HCT116 (cell line): ENCODE data around the gene UTS2R. TPM values are rescaled to one million over a fixed set of nuclear protein-coding genes. Genes with fewer than 3 reads are reported as not detected.

Source experiments
- ATAC-seq: fragments of 200-7000 bp; cut with Tn5 transposase; 2 replicates; pipeline ENCODE4 v1.9.1; 2020; ENCODE audit warnings: mild to moderate bottlenecking, moderate library complexity
- BruUV-seq: library from RNA; stranded (reverse); fragments of 400-500 nt; replicated peaks from 2 replicates; lab custom pipeline; 2021; lab: Mats Ljungman, UMichigan
- CTCF ChIA-PET: fragments of 300-600 bp; sonication (Branson Sonifier 250); formaldehyde crosslinking; loops from one replicate; lab custom pipeline; 2021; ENCODE audit warnings: antibody characterized with exemption; lab: Charles Lee
- POLR2A ChIA-PET: fragments of 300-600, 350-600 bp; sonication (Branson Sonifier 250); formaldehyde crosslinking; loops from one replicate; lab custom pipeline; 2021; ENCODE audit warnings: antibody characterized with exemption; lab: Charles Lee
- RAD21 ChIA-PET, 2 experiments: fragments of 300-600 bp; sonication (Branson Sonifier 250); formaldehyde crosslinking; loops; one replicate each; lab custom pipeline; 2023; ENCODE audit warnings: low total read pairs in 2 of 2; ENCODE audit not compliant: uncharacterized antibody in 2 of 2, unreplicated experiment in 2 of 2, low non-redundant PET in 1 of 2; lab: Charles Lee
- DNase-seq: peaks from one replicate; pipeline ENCODE4 v3.0.0-alpha.2; 2010; ENCODE audit warnings: low read depth, low spot score
- H2AFZ ChIP-seq: fragments of 200-600 bp; shearing (Covaris generic), sonication (generic); 2 replicates; pipeline ENCODE4 v1.6.1; 2017; ENCODE audit warnings: low read depth, mixed run types, mixed read lengths, antibody characterized with exemption, low read length; ENCODE audit not compliant: poor library complexity, severe bottlenecking
- H3K27ac ChIP-seq: 2 replicates; pipeline ENCODE4 v1.5.1; 2012; ENCODE audit warnings: low read depth, low read length
- H3K27me3 ChIP-seq: fragments of 200-600 bp; sonication (generic); 2 replicates; pipeline ENCODE4 v1.6.1; 2016; ENCODE audit warnings: mixed run types, low read length, mixed read lengths; ENCODE audit not compliant: insufficient read depth
- H3K36me3 ChIP-seq, 2 experiments: fragments of 200-500 bp in 1 of 2; fragments of 200-600 bp in 1 of 2; sonication (Bioruptor generic) in 1 of 2; sonication (generic) in 1 of 2; 2 replicates each; pipeline versions ENCODE4 v1.5.1 to v1.6.1; 2014 to 2016; ENCODE audit warnings: low read length in 2 of 2, inconsistent platforms in 1 of 2, mixed read lengths in 1 of 2, mixed run types in 1 of 2; ENCODE audit not compliant: insufficient read depth in 2 of 2, control insufficient read depth in 1 of 2
- H3K4me1 ChIP-seq, 2 experiments: fragments of 200-600 bp in 1 of 2; sonication (generic) in 1 of 2; 2 replicates each; pipeline versions ENCODE4 v1.5.1 to v1.6.1; 2012 to 2017; ENCODE audit warnings: low read length in 2 of 2, inconsistent platforms in 1 of 2, mild to moderate bottlenecking in 1 of 2, mixed read lengths in 1 of 2, mixed run types in 1 of 2, moderate library complexity in 1 of 2; ENCODE audit not compliant: insufficient read depth in 2 of 2, control insufficient read depth in 1 of 2
- H3K4me2 ChIP-seq: fragments of 200-600 bp; sonication (generic); 2 replicates; pipeline ENCODE4 v1.6.1; 2017; ENCODE audit warnings: mixed run types, low read length, mixed read lengths
- H3K4me3 ChIP-seq, 2 experiments: fragments of 200-600 bp in 1 of 2; sonication (generic) in 1 of 2; replicated peaks in 1 of 2; 2 replicates each; pipeline ENCODE4 v1.5.1; 2011 to 2016; ENCODE audit warnings: low read length in 2 of 2, control low read depth in 1 of 2, low read depth in 1 of 2, mild to moderate bottlenecking in 1 of 2, mixed read lengths in 1 of 2, mixed run types in 1 of 2
- H3K79me2 ChIP-seq: fragments of 200-600 bp; sonication (generic); 2 replicates; pipeline ENCODE4 v1.6.1; 2017; ENCODE audit warnings: mild to moderate bottlenecking, mixed run types, low read length, moderate library complexity, mixed read lengths; ENCODE audit not compliant: insufficient read depth
- H3K9ac ChIP-seq: fragments of 200-600 bp; sonication (generic); 2 replicates; pipeline ENCODE4 v1.6.1; 2016; ENCODE audit warnings: low read length, mixed read lengths
- H3K9me2 ChIP-seq: fragments of 200-600 bp; sonication (generic), shearing (Covaris generic); 2 replicates; pipeline ENCODE4 v1.6.1; 2017; ENCODE audit warnings: mixed run types, mild to moderate bottlenecking, moderate library complexity; ENCODE audit not compliant: insufficient read depth
- H3K9me3 ChIP-seq, 2 experiments: fragments of 200-500 bp in 1 of 2; fragments of 200-600 bp in 1 of 2; sonication (Bioruptor generic) in 1 of 2; sonication (generic) in 1 of 2; 2 replicates each; pipeline ENCODE4 v1.6.1; 2014 to 2017; ENCODE audit warnings: low read length in 2 of 2, mixed read lengths in 2 of 2, inconsistent platforms in 1 of 2, low read depth in 1 of 2, mild to moderate bottlenecking in 1 of 2, mixed run types in 1 of 2, moderate library complexity in 1 of 2; ENCODE audit not compliant: control insufficient read depth in 1 of 2, insufficient read depth in 1 of 2
- H4K20me1 ChIP-seq: fragments of 200-600 bp; sonication (generic), shearing (Covaris generic); 2 replicates; pipeline ENCODE4 v1.6.1; 2017; ENCODE audit warnings: mixed run types, mild to moderate bottlenecking, moderate library complexity; ENCODE audit not compliant: insufficient read depth
- CBX3 ChIP-seq: IDR thresholded peaks from 2 replicates; pipeline ENCODE4 v1.6.1; 2012; ENCODE audit warnings: low read depth
- EZH2phosphoT487 ChIP-seq: fragments of 200-600 bp; IDR thresholded peaks from 2 replicates; pipeline ENCODE4 v1.6.1; 2018; ENCODE audit warnings: antibody characterized with exemption, borderline replicate concordance
- POLR2A ChIP-seq: IDR thresholded peaks from 2 replicates; pipeline ENCODE4 v1.7.0; 2011; ENCODE audit warnings: borderline replicate concordance; ENCODE audit not compliant: insufficient read depth, insufficient read length; ENCODE audit errors: extremely low read depth
- SRF ChIP-seq: IDR thresholded peaks from 2 replicates; pipeline ENCODE4 v1.6.1; 2012; ENCODE audit warnings: low read depth
- ZFX ChIP-seq: fragments of 450-650 bp; IDR thresholded peaks from 2 replicates; pipeline ENCODE4 v1.6.1; 2017
- intact Hi-C: fragments of 100-400 bp; cut with micrococcal nuclease; formaldehyde crosslinking; loops from 2 replicates; pipeline ENCODE4 v1.10.0; 2022
- total RNA-seq: library from RNA; stranded (reverse); gene quantifications from one replicate; pipeline ENCODE4 v1.2.1, GENCODE V29; 2021; ENCODE audit not compliant: unreplicated experiment
- TF ChIP-seq, protein P1 (sequence below): IDR thresholded peaks from 2 replicates; pipeline ENCODE4 v1.6.1; 2012
- TF ChIP-seq, protein P2 (sequence below): IDR thresholded peaks from 2 replicates; pipeline ENCODE4 v1.6.1; 2012

Gene UTS2R
- total RNA-seq, 1 experiment from 2014 or later = not detected

DNA sequence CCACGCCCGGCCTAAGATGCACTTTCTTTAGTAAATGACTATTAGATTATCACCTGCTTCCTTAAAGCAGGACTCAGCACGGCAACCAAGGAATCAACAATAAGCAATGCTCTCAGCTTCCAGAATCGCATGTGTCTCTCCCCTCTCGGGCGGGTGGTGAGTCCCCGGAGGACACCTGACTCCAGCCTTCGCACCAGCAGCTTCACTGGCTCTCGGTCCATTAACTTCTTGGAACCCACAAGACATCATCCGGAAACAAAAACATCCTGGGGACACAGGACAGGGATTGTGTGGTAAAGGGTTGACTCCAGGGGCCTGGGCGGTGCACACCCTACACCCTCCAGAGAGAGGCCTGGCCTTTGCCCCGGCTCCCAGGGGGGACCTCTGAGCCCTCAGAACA lies 22.7 kb downstream of the UTS2R start (continued):
- no peak for TF ChIP-seq EZH2phosphoT487
- no peak for TF ChIP-seq CBX3
- no peak for TF ChIP-seq ZFX
- no peak for TF ChIP-seq POLR2A
- TF ChIP-seq, protein P1, sequence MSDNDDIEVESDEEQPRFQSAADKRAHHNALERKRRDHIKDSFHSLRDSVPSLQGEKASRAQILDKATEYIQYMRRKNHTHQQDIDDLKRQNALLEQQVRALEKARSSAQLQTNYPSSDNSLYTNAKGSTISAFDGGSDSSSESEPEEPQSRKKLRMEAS = no peak

DNA sequence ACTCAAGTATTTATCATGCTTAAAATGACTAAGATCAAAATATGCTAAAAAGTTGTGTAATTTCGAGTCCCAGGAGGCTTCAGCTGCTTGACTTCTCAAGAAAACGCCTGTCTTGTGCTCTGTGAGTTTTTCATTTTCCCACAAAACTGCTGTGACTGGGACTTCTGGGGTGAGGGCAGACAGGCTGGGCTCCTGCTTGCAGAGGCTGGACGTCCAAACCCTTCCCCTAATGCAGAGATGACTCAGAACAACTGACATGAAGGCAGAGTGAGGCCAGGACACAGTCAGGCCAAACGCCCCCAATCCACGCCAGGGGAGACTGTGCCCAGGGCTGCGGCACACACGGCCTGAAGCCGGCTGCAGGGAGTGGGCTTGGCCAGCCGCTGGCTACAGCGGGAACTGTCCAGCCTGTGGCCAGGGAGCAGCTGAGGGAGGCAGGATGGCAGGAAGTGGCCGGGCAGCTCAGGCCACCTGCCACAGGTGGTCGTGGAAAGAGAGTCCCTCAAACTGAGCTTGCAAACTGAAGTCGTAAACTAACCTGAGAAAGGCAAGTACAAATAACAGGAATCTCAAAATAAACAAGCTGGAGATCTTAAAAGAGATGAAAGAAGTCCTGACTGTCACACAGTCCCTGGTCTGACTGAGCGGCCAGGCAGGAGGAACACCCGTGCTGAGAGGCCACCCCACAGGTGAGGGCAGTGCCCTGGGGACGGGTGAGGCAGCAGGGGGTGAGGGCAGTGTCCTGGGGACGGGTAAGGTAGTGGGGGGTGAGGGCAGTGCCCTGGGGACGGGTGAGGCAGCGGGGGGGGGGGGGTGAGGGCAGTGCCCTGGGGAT lies 25.3 kb downstream of the UTS2R start:
- H3K27me3 ChIP-seq = no peaks in the 10 kb centered on the region
- no peaks in the 10 kb centered on the region for H3K9me3 ChIP-seq
- ChIA-PET CTCF (no interaction called here), POLR2A (no interaction called here), RAD21 (no interaction called here)
- no TSS peak for BruUV-seq
- DNase-seq (no peak), ATAC-seq (peak; percentile 26; the same call in 1 of the 2 replicates)
- no peaks in the 10 kb centered on the region for H4K20me1 ChIP-seq
- no peak overlapping the region for H3K9ac ChIP-seq
- no peaks in the 10 kb centered on the region for H3K9me2 ChIP-seq
- no peak overlapping the region for H3K4me2 ChIP-seq
- TF ChIP-seq SRF = no peak
- TF ChIP-seq, protein P2, sequence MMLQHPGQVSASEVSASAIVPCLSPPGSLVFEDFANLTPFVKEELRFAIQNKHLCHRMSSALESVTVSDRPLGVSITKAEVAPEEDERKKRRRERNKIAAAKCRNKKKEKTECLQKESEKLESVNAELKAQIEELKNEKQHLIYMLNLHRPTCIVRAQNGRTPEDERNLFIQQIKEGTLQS = no peak
- H3K4me1 ChIP-seq = peaks cover 0 to 9% of the 10 kb centered on the region in 2 experiments; a peak in 2 of 4 replicates
- H3K27ac ChIP-seq = peak overlapping the region; percentile 7; the same call in 1 of the 2 replicates
- intact Hi-C loops = no loop called here
- no peaks in the 10 kb centered on the region for H3K79me2 ChIP-seq
- no peak overlapping the region for H3K4me3 ChIP-seq
- H3K36me3 ChIP-seq = no peaks in the 10 kb centered on the region; a peak in 1 of 4 replicates
- no peak overlapping the region for H2AFZ ChIP-seq
